K562 (cell line): ENCODE data around the gene PDCD6IP. TPM values are rescaled to one million over a fixed set of nuclear protein-coding genes. Genes with fewer than 3 reads are reported as not detected.
A peak's percentile ranks its signal among the peaks of the same experiment; 100 is the strongest.

ENCODE experiments used
- STAT5A ChIP-seq: IDR thresholded peaks from 2 replicates; pipeline ENCODE4 v1.6.1; 2012; ENCODE audit warnings: low read length, inconsistent platforms, borderline replicate concordance
- TAF7 ChIP-seq: fragments of 450-650 bp; IDR thresholded peaks from 2 replicates; pipeline ENCODE4 v1.6.1; 2016; ENCODE audit warnings: missing genetic modification characterization, missing compliant biosample characterization
- TFAP4 ChIP-seq: sonication (generic); formaldehyde crosslinking; IDR thresholded peaks from 2 replicates; pipeline ENCODE4 v1.8.0; 2022; ENCODE audit warnings: missing genetic modification reagents, mild to moderate bottlenecking, moderate library complexity, borderline replicate concordance
- ZNF143 ChIP-seq: sonication (generic); formaldehyde crosslinking; IDR thresholded peaks from 2 replicates; pipeline ENCODE4 v1.9.0; 2022; ENCODE audit warnings: mild to moderate bottlenecking, missing genetic modification reagents
- ZNF354B ChIP-seq: fragments of 250-450 bp; sonication (Bioruptor Pico); IDR thresholded peaks from 2 replicates; pipeline ENCODE4 v1.4.0; 2020
- ZNF644 ChIP-seq: fragments of 200-800 bp; sonication (Bioruptor generic); IDR thresholded peaks from 2 replicates; pipeline ENCODE4 v1.6.1; 2016; ENCODE audit warnings: low read depth, missing genetic modification characterization, missing compliant biosample characterization
- polyA plus RNA-seq, 8 experiments: library from polyadenylated mRNA; depleted of rRNA in 4 of 8; stranded (reverse) in 5 of 8; unstranded in 3 of 8; fragments of >200 nt; fragmentation: Nextera tagmentation in 2 of 8; fragmentation: Illumina TruSeq in 1 of 8; extraction: Ambion mirVana in 2 of 8; extraction: Trizol in 1 of 8; gene quantifications; 2 replicates each; pipeline versions ENCODE4 v1.2.1 to v1.2.3, GENCODE V29; 2011 to 2014; ENCODE audit warnings: inconsistent platforms in 1 of 8, missing spikeins in 1 of 8
- total RNA-seq, 7 experiments: library from RNA; depleted of rRNA in 6 of 7; stranded (reverse); fragments of >200 nt in 6 of 7; fragmentation: Illumina TruSeq in 2 of 7; extraction: Trizol in 2 of 7; gene quantifications; 2 replicates each; pipeline versions ENCODE4 v1.2.1 to v1.2.3, GENCODE V29; 2011 to 2021; ENCODE audit warnings: low replicate concordance in 1 of 7
- TF ChIP-seq, protein P1 (sequence below): fragments of 250-450 bp; sonication (Bioruptor Pico); IDR thresholded peaks from 2 replicates; pipeline ENCODE4 v1.4.0; 2020; ENCODE audit warnings: borderline replicate concordance
- TF ChIP-seq, protein P2 (sequence below), 2 experiments: fragments of 450-650 bp in 1 of 2; sonication (generic) in 1 of 2; formaldehyde crosslinking in 1 of 2; IDR thresholded peaks; 2 replicates each; pipeline versions ENCODE4 v1.7.1 to v1.9.0; 2016 to 2022; ENCODE audit warnings: inconsistent platforms in 1 of 2, mild to moderate bottlenecking in 1 of 2, missing genetic modification reagents in 1 of 2
- TF ChIP-seq, protein P3 (sequence below): fragments of 450-650 bp; formaldehyde crosslinking; IDR thresholded peaks from 2 replicates; pipeline ENCODE4 v1.4.0; 2022; ENCODE audit warnings: missing genetic modification characterization
- TF ChIP-seq, protein P4 (sequence below), 2 experiments: IDR thresholded peaks; 2 replicates each; pipeline ENCODE4 v1.6.1; 2012; ENCODE audit warnings: improper control_type of control experiment in 2 of 2, low read depth in 2 of 2, low read length in 2 of 2, borderline replicate concordance in 1 of 2

The PDCD6IP gene
- total and polyA plus RNA-seq, 9 of the 15 experiments (the other 6 are each of a cell fraction or from before 2014, with no cell fraction given): 40.2 to 302 (median 122) TPM

DNA sequence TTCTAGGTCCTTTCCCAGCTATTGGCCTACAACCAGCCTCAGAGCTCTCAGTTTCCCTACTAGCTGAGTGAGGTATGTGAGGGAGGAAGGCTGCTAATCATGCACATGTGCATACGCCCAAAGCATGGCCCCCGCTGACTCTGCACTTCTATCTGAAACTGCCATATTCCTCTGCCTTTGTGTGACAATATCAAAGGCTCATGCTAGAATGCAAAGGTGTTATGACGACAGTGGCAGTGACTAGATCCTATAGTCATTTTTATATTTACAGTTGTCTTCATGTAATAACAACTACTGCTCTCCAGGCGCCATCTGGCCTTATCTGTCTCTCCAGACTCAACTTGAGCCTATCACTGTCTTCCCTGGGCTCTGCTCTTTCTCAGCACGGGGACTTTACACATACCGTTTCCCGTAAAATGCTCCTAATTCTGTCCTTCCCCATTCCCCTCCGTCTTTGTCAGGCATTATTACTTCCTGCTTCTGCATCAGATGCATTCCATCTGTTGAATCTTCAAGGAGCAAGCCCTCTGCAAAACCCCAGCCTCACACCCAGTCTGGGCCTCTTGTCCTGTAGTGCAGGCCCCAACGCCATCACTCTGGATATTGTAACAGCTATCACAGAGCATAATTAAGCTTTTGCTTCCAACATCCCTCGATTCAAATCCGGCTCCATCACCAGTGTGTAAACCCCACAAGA, 102.5 kb downstream of the PDCD6IP start (continued):
- TF ChIP-seq, protein P1, sequence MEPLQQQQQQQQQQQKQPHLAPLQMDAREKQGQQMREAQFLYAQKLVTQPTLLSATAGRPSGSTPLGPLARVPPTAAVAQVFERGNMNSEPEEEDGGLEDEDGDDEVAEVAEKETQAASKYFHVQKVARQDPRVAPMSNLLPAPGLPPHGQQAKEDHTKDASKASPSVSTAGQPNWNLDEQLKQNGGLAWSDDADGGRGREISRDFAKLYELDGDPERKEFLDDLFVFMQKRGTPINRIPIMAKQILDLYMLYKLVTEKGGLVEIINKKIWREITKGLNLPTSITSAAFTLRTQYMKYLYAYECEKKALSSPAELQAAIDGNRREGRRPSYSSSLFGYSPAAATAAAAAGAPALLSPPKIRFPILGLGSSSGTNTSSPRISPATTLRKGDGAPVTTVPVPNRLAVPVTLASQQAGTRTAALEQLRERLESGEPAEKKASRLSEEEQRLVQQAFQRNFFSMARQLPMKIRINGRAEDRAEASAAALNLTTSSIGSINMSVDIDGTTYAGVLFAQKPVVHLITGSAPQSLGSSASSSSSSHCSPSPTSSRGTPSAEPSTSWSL (CRISPR knock-in tag): 0 out of 2 replicates have a peak, but pooled peaks have one; percentile 74
- TF ChIP-seq STAT5A: peak; percentile 98
- TF ChIP-seq TFAP4 (CRISPR knock-in tag): no peak; the same call in 1 of the 2 replicates
- no peak for TF ChIP-seq ZNF354B (CRISPR knock-in tag)
- peak; percentile 37; the same call in 1 of the 2 replicates for TF ChIP-seq TAF7 (tag)
- TF ChIP-seq ZNF644 (tag): peak; percentile 94
- no peak for TF ChIP-seq ZNF143 (CRISPR knock-in tag)
- TF ChIP-seq, protein P2, sequence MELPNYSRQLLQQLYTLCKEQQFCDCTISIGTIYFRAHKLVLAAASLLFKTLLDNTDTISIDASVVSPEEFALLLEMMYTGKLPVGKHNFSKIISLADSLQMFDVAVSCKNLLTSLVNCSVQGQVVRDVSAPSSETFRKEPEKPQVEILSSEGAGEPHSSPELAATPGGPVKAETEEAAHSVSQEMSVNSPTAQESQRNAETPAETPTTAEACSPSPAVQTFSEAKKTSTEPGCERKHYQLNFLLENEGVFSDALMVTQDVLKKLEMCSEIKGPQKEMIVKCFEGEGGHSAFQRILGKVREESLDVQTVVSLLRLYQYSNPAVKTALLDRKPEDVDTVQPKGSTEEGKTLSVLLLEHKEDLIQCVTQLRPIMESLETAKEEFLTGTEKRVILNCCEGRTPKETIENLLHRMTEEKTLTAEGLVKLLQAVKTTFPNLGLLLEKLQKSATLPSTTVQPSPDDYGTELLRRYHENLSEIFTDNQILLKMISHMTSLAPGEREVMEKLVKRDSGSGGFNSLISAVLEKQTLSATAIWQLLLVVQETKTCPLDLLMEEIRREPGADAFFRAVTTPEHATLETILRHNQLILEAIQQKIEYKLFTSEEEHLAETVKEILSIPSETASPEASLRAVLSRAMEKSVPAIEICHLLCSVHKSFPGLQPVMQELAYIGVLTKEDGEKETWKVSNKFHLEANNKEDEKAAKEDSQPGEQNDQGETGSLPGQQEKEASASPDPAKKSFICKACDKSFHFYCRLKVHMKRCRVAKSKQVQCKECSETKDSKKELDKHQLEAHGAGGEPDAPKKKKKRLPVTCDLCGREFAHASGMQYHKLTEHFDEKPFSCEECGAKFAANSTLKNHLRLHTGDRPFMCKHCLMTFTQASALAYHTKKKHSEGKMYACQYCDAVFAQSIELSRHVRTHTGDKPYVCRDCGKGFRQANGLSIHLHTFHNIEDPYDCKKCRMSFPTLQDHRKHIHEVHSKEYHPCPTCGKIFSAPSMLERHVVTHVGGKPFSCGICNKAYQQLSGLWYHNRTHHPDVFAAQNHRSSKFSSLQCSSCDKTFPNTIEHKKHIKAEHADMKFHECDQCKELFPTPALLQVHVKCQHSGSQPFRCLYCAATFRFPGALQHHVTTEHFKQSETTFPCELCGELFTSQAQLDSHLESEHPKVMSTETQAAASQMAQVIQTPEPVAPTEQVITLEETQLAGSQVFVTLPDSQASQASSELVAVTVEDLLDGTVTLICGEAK (IDR thresholded peaks at IDR 0.05): peak; percentile 73; the same call in 1 of the 2 replicates
- TF ChIP-seq, protein P2 (CRISPR knock-in tag; IDR thresholded peaks at IDR 0.05): no peak
- TF ChIP-seq, protein P3, sequence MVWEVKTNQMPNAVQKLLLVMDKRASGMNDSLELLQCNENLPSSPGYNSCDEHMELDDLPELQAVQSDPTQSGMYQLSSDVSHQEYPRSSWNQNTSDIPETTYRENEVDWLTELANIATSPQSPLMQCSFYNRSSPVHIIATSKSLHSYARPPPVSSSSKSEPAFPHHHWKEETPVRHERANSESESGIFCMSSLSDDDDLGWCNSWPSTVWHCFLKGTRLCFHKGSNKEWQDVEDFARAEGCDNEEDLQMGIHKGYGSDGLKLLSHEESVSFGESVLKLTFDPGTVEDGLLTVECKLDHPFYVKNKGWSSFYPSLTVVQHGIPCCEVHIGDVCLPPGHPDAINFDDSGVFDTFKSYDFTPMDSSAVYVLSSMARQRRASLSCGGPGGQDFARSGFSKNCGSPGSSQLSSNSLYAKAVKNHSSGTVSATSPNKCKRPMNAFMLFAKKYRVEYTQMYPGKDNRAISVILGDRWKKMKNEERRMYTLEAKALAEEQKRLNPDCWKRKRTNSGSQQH: no peak
- TF ChIP-seq, protein P4, sequence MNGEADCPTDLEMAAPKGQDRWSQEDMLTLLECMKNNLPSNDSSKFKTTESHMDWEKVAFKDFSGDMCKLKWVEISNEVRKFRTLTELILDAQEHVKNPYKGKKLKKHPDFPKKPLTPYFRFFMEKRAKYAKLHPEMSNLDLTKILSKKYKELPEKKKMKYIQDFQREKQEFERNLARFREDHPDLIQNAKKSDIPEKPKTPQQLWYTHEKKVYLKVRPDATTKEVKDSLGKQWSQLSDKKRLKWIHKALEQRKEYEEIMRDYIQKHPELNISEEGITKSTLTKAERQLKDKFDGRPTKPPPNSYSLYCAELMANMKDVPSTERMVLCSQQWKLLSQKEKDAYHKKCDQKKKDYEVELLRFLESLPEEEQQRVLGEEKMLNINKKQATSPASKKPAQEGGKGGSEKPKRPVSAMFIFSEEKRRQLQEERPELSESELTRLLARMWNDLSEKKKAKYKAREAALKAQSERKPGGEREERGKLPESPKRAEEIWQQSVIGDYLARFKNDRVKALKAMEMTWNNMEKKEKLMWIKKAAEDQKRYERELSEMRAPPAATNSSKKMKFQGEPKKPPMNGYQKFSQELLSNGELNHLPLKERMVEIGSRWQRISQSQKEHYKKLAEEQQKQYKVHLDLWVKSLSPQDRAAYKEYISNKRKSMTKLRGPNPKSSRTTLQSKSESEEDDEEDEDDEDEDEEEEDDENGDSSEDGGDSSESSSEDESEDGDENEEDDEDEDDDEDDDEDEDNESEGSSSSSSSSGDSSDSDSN (IDR thresholded peaks at IDR 0.05; ENCODE audit: borderline replicate concordance in 1 of 2, low read depth in 2 of 2, low read length in 2 of 2): peak in 1 of 2 experiments; percentile 57; a peak in 1 of 4 replicates
